Right lobe of liver (tissue), 4 donors: ENCODE results near the gene GAB1.

ENCODE experiments used
- POLR2A ChIP-seq: fragments of 450-650 bp; IDR thresholded peaks from one replicate; pipeline ENCODE4 v1.6.1; 2017; ENCODE audit warnings: antibody characterized with exemption, mild to moderate bottlenecking
- TF ChIP-seq, protein P1 (sequence below), 4 donors: fragments of 200-600 bp in 3 of 4; fragments of 450-650 bp in 1 of 4; IDR thresholded peaks; one replicate each; pipeline versions ENCODE4 v1.5.1 to v1.8.0; 2016 to 2022; ENCODE audit warnings: antibody characterized with exemption in 4 of 4, mild to moderate bottlenecking in 2 of 4
- donor health status: DM: no; HTN: no; CAD: no.
- donor health status: DM: no; HTN: no; CAD: no.
- donor health status: DM: no; HTN: yes; CAD: no.

DNA sequence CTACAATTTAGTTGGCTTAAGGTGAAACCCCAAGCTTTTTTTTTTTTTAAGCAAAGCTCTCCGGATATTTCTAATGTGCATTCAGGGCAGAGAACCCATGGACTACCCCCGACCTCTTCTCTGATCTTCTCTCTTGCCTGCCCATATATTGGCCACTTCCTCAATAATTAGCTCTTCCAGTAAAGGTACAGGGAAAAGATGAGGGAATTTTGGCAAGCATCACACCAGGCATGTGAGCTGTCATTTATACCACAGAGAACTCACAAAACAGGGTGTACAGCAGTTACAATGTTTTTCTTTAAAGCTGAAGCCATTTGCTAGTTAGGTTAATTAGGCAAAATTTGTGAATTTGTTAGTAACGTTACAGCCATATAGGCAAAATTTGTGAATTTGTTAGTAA, 73.3 kb downstream of the GAB1 start:
- TF ChIP-seq, protein P1, sequence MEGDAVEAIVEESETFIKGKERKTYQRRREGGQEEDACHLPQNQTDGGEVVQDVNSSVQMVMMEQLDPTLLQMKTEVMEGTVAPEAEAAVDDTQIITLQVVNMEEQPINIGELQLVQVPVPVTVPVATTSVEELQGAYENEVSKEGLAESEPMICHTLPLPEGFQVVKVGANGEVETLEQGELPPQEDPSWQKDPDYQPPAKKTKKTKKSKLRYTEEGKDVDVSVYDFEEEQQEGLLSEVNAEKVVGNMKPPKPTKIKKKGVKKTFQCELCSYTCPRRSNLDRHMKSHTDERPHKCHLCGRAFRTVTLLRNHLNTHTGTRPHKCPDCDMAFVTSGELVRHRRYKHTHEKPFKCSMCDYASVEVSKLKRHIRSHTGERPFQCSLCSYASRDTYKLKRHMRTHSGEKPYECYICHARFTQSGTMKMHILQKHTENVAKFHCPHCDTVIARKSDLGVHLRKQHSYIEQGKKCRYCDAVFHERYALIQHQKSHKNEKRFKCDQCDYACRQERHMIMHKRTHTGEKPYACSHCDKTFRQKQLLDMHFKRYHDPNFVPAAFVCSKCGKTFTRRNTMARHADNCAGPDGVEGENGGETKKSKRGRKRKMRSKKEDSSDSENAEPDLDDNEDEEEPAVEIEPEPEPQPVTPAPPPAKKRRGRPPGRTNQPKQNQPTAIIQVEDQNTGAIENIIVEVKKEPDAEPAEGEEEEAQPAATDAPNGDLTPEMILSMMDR (IDR thresholded peaks at IDR 0.05): no peak
- no peak for TF ChIP-seq POLR2A
